SH-SY5Y (cell line): ENCODE measurements around the gene SPNS3.

Source experiments
- GATA2 ChIP-seq: IDR thresholded peaks from 2 replicates; pipeline ENCODE4 v1.6.1; 2011; ENCODE audit warnings: mild to moderate bottlenecking, low read depth, low read length
- GATA3 ChIP-seq: IDR thresholded peaks from 2 replicates; pipeline ENCODE4 v1.6.1; 2011; ENCODE audit warnings: low read depth, mild to moderate bottlenecking, low read length, moderate library complexity

GRCh38 chr17:4475001-4475400 lies 41.3 kb downstream of the SPNS3 start:
- TF ChIP-seq GATA2, result peak; percentile 91
- no peak for TF ChIP-seq GATA3
